Tibial nerve (tissue), 4 donors: Measurements from ENCODE around the gene APEH.

Experiments
- EP300 ChIP-seq, 2 donors: sonication (generic); formaldehyde crosslinking; IDR thresholded peaks; one replicate each; pipeline ENCODE4 v1.6.1; 2017; ENCODE audit warnings: antibody characterized with exemption in 2 of 2, mild to moderate bottlenecking in 1 of 2
- POLR2A ChIP-seq, 2 donors: fragments of 450-650 bp; IDR thresholded peaks; one replicate each; pipeline ENCODE4 v1.6.1; 2017; ENCODE audit warnings: antibody characterized with exemption in 2 of 2, mild to moderate bottlenecking in 2 of 2, moderate library complexity in 2 of 2
- TF ChIP-seq, protein P1 (sequence below), 5 experiments: fragments of 200-600 bp in 3 of 5; fragments of 450-650 bp in 2 of 5; sonication (generic) in 3 of 5; IDR thresholded peaks; one replicate each; pipeline ENCODE4 v1.5.1; 2016 to 2019; ENCODE audit warnings: antibody characterized with exemption in 5 of 5, mild to moderate bottlenecking in 3 of 5, moderate library complexity in 2 of 5

DNA sequence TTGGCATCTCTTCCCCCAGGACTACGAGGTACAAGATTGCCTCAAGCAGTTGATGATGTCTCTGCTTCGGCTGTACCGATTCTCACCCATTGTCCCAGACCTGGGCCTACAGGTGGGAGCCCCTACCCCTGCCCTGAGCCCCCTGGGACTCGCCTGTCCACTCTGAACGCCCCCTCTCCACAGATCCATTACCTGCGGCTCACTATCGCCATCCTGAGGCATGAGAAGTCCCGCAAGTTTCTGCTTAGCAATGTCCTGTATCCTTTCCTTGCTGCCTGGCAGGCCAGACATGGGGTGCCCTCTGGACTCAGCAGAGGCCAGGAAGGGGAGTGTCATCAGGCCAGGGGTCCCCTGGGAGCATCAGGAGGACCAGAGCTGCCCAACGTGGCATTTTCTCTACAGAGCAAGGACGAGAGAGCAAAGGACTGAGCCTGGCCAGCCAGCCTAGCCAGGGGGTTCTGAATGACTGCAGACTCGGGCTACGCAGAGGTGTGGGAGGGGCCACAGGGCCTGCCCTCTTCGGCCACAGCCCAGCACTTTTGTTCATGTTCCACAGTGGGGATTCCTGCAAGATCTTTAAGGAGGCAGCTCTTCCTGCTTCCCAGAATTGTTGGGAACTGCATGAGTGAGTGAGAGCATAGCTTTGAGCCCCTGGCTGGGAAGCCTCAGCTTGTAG lies 26.4 kb downstream of the APEH start:
- TF ChIP-seq, protein P1, sequence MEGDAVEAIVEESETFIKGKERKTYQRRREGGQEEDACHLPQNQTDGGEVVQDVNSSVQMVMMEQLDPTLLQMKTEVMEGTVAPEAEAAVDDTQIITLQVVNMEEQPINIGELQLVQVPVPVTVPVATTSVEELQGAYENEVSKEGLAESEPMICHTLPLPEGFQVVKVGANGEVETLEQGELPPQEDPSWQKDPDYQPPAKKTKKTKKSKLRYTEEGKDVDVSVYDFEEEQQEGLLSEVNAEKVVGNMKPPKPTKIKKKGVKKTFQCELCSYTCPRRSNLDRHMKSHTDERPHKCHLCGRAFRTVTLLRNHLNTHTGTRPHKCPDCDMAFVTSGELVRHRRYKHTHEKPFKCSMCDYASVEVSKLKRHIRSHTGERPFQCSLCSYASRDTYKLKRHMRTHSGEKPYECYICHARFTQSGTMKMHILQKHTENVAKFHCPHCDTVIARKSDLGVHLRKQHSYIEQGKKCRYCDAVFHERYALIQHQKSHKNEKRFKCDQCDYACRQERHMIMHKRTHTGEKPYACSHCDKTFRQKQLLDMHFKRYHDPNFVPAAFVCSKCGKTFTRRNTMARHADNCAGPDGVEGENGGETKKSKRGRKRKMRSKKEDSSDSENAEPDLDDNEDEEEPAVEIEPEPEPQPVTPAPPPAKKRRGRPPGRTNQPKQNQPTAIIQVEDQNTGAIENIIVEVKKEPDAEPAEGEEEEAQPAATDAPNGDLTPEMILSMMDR (IDR thresholded peaks at IDR 0.05): no peak
- TF ChIP-seq POLR2A (IDR thresholded peaks at IDR 0.05) (no peak), EP300 (IDR thresholded peaks at IDR 0.05) (no peak)
